Suprapubic skin (tissue), 4 donors: ENCODE measurements around the gene PYURF.

Experiments used
- CTCF ChIP-seq, 2 donors: fragments of 200-600 bp in 1 of 2; fragments of 450-650 bp in 1 of 2; sonication (generic) in 1 of 2; IDR thresholded peaks; one replicate each; pipeline ENCODE4 v1.5.1; 2016 to 2019; ENCODE audit warnings: antibody characterized with exemption in 2 of 2, mild to moderate bottlenecking in 1 of 2, moderate library complexity in 1 of 2
- EP300 ChIP-seq: sonication (generic); formaldehyde crosslinking; IDR thresholded peaks from one replicate; pipeline ENCODE4 v1.6.1; 2017; ENCODE audit warnings: antibody characterized with exemption
- POLR2A ChIP-seq, 2 donors: fragments of 450-650 bp; IDR thresholded peaks; one replicate each; pipeline ENCODE4 v1.6.1; 2017; ENCODE audit warnings: antibody characterized with exemption in 2 of 2, mild to moderate bottlenecking in 2 of 2, moderate library complexity in 2 of 2
- POLR2AphosphoS5 ChIP-seq, 3 donors: sonication (generic); formaldehyde crosslinking; IDR thresholded peaks; one replicate each; pipeline ENCODE4 v1.6.1; 2017; ENCODE audit warnings: antibody characterized with exemption in 3 of 3

- TF ChIP-seq CTCF (IDR thresholded peaks at IDR 0.05) (no peak), POLR2AphosphoS5 (IDR thresholded peaks at IDR 0.05) (no peak), EP300 (no peak), POLR2A (IDR thresholded peaks at IDR 0.05) (no peak)
Measured at GRCh38 chr4:88478247-88478646, 45.3 kb downstream of the PYURF start.
